Omental fat pad (tissue), 4 donors: ENCODE measurements around the gene PLCB4. TPM values are rescaled to one million over a fixed set of nuclear protein-coding genes. Genes with fewer than 3 reads are reported as not detected.

ENCODE experiments used
- ATAC-seq: fragments of 150-250 bp; one replicate; pipeline ENCODE4 v1.9.1; 2016; ENCODE audit warnings: mild to moderate bottlenecking, moderate library complexity; ENCODE audit not compliant: low FRiP score
- DNase-seq: peaks from one replicate; pipeline ENCODE4 v3.0.0-alpha.2; 2019; ENCODE audit warnings: low spot score
- CTCF ChIP-seq, 3 donors: fragments of 450-650 bp; IDR thresholded peaks; one replicate each; pipeline ENCODE4 v1.5.1; 2016 to 2017; ENCODE audit warnings: antibody characterized with exemption in 3 of 3, mild to moderate bottlenecking in 3 of 3, moderate library complexity in 2 of 3
- total RNA-seq, 4 donors: library from RNA; depleted of rRNA; stranded (reverse); fragments of >200 nt; gene quantifications; one replicate each; pipeline ENCODE4 v1.1.0, GENCODE V29; 2016

The PLCB4 gene
- total RNA-seq, result 10 to 100 TPM in 2 of 4 donors, 1 to 10 TPM in 2; 6.6 to 18.4 (median 11.4) TPM

- TF ChIP-seq CTCF (IDR thresholded peaks at IDR 0.05), result no peak
- no peak for DNase-seq
- peak; percentile 26 for ATAC-seq
Measured at GRCh38 chr20:9068841-9069663, at the start of gene PLCB4. Gene PLCB4, plus strand, starts transcription at chr20:9069087. Its CDS starts 238,728 bp downstream, at chr20:9307815.

- ATAC-seq (no peak), DNase-seq (no peak)
- no peak for TF ChIP-seq CTCF (IDR thresholded peaks at IDR 0.05)
Measured at GRCh38 chr20:9019833-9020232, 49.1 kb upstream of the PLCB4 start.

DNA sequence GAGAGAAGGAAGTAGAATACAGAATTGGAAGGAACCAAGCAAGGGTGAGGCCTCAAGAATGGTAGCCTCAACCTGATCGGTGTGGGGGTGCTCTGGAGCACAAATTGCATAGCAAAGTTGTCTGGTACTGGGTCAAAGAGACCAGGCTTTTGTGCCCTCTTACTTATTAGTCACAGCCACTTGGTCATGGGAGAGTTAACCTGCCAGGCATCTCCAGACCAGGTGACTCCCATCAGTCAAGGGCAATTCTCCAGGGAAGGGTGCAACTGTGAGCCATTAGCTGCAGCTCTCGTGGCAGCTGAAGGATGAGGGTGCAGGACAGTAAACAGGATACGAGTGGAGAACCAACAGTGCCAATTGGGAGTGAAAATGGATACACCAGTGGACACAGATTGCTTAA lies 47.7 kb upstream of the PLCB4 start:
- DNase-seq (no peak), ATAC-seq (no peak)
- TF ChIP-seq CTCF (IDR thresholded peaks at IDR 0.05), result no peak

GRCh38 chr20:9021699-9022098 lies 47.2 kb upstream of the PLCB4 start:
- TF ChIP-seq CTCF (IDR thresholded peaks at IDR 0.05), result no peak
- DNase-seq (no peak), ATAC-seq (no peak)

DNA sequence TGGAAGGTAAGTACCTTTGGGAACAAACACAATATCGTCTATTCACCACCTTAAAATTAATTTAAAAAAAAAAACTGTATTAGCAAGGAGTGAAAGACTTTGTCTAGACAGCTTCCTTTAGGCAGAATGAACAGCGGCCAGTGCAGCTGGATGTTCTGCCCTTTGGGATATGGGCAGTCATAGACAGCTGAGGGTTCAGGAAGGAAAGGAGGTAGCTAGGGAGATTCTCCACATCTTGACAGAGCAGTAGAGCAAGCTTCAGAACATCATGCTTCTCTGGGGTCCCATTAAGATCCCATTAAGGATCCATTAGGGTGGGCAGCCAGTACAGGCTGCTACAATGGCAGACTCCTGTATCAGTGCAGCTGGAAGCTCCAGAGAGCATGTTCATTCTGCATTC lies 46.5 kb upstream of the PLCB4 start:
- no peak for TF ChIP-seq CTCF (IDR thresholded peaks at IDR 0.05)
- ATAC-seq, result no peak
- DNase-seq, result no peak

- TF ChIP-seq CTCF (IDR thresholded peaks at IDR 0.05), result no peak
- no peak for ATAC-seq
Measured at GRCh38 chr20:9024606-9025005, 44.3 kb upstream of the PLCB4 start.

DNA sequence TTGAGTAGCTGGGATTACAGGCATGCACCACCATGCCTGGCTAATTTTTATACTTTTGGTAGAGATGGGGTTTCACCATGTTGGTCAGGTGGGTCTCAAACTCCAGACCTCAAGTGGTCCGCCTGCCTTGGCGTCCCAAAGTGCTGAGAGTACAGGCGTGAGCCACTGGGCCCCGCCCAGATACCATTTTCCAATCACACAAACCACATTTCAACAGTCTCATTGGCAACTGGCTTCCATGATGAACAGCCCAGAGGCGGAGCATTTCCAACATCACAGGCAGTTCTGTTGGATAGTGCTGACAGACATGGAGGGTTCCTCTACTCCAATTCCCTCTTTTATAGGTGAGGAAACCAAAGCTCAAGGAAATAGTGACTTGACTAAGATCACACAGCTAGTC lies 43.9 kb upstream of the PLCB4 start:
- DNase-seq (no peak), ATAC-seq (no peak)
- TF ChIP-seq CTCF (IDR thresholded peaks at IDR 0.05), result no peak

More at GRCh38 chr20:9024606-9025005, 44.3 kb upstream of the PLCB4 start:
- DNase-seq, result no peak
